HG03342 (cell line): ENCODE measurements around the gene CEP104.

Source experiments
- ATAC-seq: cut with Tn5 transposase; IDR thresholded peaks from one replicate; pipeline ENCODE4 v1.9.1; 2021; ENCODE audit warnings: mild to moderate bottlenecking, moderate library complexity; ENCODE audit not compliant: unreplicated experiment

Gene CEP104

DNA sequence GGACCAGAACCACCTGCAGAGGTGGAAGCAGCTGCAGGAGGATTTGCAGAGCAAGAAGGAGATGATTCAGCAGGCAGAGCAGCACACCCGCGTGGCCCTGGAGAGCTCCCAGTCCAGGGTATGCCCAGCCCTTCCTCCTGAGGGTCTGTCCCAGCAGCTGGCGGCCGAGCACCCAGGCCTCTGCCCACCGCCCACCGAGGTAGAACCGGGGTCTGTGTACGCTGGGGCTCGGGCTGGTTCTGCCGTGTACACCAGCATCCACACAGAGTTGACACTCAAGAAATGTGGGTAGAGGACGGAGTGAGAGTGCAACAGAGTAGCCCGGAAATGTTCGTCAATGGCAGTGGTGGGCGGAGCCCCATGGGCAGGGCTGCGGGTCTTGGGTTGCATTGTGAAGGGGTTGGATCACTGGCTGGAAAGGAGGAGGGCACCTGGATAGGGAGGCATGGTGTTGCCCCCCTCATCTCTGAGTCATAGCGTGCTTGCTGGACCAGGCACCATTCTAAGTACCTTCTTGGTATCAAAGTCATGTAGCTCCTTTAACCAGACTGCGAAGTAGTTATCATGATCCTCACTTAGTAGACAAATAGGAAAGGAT, 89.6 kb downstream of the CEP104 start:
- ATAC-seq, result no peak

DNA sequence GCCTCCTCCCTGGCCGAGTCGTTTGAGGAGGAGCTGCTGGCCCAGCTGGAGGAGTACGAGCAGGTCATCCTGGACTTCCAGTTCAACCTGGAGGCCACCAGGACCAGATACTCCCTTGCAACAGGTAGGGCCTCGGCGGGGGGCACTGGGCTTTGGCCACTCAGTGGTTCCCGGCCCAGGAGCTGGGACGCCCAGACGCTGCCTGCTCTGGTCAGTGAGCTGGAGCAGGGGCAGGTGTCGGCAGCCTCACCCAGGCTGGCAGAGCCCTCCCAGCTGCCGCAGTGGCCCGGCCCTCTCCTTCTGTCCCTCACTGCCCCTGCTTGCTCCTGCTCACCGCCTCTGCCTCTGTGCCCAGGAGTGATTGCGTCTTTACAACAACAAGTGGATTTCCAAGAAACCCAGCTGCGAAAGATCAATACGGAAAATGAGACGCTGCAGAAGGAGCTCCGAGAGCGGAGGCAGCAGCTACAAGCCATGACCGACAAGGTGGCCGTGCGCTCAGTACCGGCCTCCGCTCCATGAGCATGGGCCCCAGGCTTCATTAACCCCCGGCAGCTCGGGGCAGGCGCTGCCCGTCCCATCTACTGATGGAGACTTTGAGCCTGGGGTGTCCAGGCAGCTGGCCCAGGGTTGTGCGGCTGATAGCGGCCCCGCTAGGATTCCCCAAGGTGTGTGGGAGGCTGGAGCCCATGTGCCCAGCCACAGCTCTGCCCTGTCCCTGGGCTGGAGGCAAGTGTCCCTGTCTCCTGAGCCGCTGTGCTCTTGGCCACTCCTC, 93.5 kb downstream of the CEP104 start:
- ATAC-seq, result no peak

DNA sequence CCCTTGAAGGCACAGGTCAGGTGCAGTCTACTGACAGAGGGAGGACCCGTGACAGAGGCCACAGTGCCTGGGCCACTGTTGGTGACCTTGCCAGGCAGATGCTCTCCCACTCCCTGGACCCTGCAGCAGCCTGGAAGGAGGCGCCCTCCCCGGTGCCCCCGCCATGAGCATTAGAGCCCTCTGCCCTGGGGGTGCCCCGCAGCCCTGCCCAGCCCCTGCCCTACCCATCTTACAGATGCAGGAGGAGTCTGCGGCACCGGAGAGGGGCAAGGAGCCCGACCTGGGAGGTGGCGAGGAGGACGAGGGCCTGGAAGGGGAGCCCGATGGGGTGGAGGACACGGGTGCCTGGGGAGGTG, 94.2 kb downstream of the CEP104 start:
- no peak for ATAC-seq

DNA sequence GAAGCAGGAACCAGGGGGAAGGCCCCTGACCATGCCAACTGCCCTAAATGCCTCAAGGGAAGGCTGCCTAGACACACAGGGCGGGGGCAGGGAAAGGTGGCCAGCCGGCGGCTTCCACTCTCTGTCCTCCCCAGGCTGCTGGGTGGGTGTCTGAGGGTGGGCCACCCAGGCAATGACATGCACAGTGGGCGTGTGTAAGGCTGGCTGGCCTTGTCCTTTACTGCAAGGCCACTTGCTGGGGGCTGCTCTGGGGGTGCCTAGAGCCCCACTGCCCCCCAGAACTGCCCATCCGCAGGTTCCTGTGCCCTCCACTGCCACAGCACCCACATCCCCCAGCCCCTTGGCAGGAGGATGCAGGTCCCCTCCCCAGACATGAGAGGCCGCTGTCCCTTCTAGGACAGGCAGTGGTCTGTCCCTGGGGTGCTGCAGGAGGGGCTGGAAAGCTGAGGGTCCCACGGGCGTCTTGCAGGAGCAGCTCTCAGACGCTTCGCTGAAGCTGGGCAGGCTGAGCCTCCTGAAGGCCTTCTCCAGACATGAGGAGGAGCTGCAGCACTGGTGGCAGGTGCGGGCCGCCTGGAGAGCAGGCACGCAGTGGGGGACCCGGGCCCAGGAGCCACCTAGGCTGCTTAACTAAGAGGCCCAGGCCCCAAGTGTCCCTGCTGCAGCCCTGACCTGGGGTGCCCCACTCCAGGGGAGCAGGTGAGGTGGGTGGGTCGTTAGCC, 94.7 kb downstream of the CEP104 start:
- ATAC-seq, result no peak
